NCI-H2227 treated with DMSO at 0.1 percent for 48 hours (cell line): ENCODE results near the gene CCDC57.

ENCODE experiments used
- DNase-seq: peaks from one replicate; lab custom pipeline; 2025; lab: John Stamatoyannopoulos, UW

The CCDC57 gene

DNA sequence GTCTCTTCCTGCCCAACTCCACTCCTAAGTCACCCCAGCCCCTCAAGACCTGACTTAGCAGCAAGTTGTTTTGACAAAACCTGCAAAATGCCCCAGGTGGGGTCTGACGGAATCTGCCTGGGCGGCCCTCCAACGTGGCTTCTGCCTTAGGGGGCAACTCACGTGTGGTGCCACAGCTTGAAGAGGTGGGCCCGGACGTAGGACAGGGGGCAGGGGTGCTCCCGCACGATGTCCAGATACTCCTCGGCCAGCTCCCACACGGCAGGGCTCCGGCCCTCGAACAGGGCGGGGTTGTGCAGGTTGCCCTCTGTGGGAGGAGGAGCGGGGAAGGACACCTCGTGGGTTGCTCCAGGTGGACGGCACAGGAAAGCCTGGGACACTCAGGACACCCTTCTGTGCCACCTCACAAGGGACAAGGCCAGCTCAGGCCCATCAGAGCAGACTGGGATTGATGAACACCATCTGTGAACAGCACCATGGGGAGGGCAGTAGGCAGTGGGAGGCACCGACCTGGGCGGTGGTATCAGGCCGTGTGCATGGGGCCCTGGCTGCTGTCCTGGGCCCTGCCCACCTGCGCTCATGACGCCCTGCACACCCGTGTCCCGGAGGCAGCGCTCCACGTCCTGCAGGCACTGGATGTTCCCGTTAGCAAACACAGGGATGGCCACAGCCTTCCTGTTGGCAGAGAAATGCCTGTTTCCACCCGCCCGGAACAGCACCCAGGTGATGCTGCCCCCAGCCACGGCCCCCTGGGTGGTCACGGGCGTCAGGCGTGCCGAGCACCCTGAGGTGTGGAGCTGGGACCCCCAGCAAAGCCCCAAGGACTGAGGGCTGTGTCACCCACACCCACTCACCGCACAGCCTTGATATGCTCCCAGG, 151.4 kb downstream of the CCDC57 start:
- no peak for DNase-seq

DNA sequence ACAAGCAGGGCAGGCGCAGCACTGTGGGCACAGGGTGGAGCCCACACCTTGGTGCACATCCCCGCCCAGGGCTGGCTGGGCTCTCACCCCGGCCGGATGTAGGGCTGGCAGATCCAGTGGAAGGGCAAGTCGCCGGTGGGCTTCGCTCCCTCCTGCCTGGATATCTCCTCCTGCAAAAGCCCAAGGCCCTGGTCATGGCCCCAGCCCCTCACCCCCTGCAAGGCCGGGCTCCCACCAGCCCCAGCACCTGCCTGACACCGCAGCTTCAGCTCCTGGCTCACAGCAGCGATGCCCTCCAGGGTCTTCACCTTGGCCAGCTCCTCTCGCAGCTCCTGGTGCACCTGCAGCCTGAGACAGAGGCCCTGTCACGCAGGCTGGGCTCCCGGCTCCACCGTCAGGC, 152.0 kb downstream of the CCDC57 start:
- no peak for DNase-seq

DNA sequence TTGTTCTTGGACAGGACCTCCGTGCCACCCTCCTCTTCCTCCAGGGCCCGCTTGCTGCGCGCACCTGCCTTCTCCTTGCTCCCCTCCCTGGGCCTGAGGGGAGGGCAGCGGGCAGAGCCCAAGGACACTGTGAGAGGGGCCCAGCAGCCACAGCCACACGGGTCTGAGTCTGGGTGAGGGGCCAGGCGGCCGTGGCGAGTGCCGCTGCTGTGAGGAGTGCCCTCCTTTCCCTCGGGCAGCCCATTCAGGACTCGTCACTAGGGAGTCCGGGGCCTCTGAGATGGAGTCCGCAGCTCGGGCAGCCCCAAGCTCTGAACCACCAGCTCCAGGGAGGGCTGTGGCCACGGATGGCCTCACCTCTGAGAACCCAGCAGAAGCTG, 152.7 kb downstream of the CCDC57 start:
- no peak for DNase-seq

DNA sequence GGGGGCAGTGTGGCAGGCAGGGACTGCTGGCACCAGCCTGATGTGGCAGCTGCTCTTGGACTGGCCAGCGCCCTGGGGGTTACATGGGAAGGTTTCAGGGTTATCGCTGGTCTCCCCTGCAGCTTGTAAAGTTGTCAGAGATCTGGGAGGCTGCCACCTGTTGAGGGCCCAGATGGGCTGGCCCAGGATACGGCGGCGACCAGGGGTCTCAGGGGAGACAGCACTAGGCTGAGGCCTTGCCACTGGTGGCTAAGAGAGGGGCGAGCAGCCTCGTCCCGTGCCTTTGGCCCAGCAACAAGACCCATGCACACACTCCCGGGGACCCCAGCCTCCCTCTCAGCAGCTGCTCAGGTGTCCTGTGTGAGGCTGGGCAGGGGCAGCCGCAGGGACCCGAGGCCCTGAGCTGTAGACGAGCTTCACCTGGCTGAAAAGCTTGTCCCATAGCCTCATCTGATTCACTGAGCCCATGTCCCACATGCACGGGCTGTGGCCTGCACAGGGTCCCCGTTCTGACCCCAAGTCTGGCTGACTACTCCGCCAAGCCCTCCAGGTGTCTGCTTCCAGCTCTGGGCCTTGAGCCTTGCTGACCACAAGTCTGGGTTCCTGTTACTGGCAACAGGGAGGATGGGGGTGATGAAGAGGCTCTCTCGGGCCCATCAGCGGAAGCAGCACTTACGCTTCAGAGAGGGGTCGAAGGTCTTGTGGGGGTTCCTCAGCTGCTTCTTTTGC, 153.2 kb downstream of the CCDC57 start:
- no peak for DNase-seq

DNA sequence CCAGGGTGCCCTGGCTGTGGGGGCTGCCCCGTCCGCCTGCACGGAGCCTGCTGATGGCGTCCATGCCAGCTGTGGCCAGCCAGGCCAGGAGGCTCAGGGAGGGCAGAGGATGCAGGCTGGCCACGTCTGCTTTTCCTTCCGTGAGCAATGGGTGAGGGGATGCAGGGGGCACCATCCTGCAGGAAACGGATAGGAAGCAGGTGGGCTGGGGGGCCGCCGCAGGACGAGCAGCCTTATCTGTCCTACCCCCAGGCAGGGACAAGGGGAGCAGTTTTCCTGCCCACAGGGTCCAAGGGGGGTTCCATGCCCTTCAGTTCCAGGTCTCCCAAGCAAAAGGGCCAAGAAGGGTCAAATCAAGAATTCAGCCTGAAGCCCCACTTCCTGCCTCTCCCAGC, 153.8 kb downstream of the CCDC57 start:
- no peak for DNase-seq

DNA sequence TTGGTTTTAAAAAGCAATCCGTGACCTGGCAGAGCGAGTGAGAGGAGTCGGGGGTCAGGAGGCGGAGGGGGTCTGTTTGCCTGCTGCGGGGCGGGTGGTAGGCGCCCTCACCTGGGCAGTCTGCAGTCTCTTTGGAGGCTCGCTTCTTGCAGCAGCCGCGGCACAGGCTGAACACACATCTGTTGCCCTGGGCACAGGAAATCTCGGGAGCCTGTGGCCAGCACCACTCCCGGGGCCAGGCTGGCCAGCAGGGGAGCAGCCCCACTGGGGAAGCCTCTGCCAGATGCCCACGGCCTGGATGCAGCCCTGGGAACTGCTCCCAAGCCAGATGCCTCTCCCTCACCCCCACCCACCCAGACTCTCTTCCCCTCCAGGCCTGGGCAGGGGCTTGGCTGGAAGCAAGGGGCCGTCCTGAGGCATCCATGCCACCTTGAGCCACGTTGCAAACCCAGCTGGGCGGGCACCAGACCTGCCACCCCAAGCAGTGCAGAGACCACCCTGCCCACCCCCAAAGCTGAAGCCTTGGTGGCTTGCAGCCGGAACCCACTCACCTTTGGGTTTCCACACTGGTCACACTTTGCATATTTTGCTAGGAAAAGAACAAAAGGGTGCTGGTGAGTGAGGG, 154.3 kb downstream of the CCDC57 start:
- DNase-seq: no peak

DNA sequence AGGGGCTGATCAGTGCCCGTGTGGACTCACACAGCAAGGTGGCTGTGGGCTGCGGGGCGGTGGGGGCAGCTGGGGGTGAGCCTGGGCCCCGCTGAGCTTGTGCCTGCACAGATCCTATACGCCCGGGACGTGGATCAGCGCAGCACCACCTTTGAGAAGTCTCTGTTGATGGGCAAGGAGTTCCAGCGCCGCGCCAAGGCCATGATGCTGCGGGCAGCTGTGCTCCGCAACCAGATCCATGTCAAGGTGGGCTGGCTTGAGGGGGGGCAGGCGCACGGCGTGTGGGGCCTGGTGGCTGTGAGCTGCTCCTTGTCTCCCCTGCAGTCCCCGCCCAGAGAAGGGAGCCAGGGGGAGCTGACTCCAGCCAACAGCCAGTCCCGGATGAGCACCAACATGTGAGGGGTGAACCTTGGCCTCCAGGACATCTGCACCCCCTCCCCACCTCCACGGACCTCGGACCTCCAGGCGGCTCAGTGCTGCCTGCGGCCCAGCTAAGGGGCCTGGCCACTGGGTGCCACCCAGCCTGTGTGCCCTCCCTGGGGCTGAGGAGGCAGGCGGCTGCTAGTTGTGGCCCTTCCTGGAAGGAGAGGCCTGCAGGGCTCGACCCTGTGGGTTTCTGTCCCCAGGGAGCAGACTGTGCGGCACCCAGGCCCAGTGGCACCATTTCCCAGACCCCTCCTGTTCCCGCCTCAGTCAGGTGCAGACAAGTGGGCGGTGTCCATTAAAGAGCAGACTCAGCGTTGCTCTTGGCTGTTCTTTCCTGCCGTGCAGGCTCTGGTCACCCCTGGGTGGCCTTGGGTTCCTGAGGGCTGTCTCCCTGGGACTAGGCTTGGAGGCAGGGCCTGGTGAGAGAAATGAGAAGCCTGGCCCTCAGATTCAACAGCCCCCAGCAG, 155.7 kb downstream of the CCDC57 start:
- no peak for DNase-seq

DNA sequence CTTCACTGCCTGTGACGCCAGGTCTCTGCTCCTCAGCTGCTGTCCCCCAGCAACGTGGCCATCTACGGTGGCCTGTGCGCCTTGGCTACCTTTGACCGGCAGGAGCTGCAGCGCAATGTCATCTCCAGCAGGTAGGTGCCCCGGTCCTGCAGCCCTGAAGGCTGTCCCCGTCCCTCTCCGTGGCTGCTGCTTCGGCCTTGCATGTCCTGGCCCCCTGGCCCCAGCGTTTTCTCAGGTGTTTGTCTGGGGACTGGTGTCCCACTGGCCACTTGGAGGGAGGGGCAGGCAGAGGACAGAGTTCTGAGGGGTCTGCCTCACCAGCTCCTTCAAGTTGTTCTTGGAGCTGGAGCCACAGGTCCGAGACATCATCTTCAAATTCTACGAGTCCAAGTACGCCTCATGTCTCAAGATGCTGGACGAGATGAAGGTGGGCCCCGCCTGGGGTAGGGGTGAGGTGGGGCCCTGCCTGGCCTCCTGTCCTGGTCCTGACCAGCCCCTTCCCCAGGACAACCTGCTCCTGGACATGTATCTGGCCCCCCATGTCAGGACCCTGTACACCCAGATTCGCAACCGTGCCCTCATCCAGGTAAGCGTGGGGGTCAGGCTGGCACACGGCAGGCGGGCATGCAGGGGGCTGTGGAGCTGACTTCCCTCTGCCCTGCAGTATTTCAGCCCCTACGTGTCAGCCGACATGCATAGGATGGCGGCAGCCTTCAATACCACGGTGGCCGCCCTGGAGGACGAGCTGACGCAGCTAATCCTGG, 156.5 kb downstream of the CCDC57 start:
- DNase-seq: no peak

DNA sequence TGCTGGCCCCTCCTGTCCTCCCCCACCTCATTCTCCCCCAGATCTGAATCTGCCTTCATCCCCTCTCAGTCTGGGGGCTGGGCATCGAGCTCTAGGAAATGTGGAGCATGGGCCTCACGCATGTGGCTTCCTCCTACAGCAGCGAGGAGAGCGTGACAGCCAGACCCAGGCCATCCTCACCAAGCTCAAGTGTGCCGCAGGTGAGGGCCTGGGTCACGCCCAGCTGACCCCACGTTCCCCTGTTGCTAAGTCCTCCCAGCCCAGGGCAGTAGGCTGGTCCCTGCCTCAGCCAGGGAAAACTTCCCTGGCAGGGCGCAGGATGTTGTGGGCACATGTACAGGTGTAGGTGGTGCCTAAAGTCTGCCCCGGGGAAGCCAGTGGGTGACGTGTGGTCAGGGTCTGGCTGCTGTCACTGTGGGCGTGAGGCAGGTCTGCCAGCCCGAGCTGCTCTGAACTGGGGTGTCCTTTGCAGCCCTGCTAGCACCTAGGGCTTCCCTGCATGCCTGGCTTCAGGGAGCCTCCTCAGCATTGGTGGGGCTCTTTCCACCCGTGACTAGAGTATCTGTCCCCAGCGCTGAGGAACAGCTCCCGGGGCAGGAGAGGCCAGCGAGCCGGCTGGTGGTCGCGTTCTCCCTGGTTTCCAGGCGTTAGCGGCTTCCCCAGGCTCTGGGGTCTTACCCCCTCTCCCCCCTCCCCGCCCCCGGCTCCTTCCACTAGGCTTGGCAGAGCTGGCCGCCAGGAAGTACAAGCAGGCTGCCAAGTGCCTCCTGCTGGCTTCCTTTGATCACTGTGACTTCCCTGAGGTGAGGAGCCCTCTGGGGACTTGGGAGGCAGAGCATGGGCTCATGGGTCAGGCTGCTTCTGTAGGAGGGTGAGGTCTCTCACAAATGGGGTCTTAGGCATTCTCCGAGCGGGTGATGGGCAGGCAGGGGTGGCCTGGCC, 157.3 kb downstream of the CCDC57 start:
- no peak for DNase-seq

DNA sequence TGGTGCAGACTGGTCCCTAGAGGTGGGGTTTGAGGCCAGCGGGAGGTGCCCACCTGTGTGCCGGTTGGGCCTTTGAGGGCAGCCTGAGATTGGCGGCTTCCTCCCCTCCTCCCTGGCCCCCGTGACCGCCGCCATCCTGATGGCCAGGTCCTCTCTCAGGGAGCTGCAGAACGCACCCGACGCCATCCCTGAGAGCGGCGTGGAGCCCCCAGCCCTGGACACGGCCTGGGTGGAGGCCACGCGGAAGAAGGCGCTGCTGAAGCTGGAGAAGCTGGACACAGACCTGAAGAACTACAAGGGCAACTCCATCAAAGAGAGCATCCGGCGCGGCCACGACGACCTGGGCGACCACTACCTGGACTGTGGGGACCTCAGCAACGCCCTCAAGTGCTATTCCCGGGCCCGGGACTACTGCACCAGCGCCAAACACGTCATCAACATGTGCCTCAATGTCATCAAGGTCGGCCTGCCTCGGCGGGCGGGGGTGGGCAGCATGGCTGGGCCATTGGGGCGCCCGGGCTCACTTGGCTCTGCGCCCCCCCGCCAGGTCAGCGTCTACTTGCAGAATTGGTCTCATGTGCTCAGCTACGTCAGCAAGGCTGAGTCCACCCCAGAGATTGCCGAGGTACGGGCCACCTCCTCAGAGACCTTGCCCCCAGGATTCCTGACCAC, 158.2 kb downstream of the CCDC57 start:
- DNase-seq: no peak

DNA sequence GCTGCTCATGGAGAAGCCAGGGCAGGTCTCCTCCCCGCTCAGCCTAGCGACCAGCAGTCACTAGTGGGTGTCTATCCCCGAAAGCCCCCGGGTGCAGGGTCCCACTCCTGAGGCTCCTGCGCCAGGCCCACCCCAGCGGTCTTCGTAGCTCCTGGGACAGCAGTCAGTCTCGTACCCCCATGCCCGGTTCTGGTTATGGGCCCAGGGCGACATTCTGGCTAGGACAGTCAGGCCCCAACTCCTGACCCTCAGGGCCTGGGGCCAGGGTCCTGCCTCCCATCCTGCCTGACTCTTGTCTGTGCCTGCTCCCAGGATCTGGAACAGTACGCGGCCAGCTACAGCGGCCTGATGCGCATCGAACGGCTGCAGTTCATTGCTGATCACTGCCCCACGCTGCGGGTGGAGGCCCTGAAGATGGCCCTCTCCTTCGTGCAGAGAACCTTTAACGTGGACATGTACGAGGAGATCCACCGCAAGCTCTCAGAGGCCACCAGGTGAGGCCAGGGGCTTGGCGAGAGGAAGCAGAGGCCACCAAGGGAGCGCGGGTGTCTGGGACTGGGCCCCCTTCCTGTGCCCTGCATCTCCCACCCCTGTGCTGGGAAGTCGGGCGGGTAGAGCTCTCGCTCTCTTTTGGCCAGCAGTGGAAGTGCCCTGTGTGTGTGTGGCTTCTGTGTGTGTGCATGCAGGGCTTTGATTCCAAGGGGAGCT, 158.9 kb downstream of the CCDC57 start:
- no peak for DNase-seq

DNA sequence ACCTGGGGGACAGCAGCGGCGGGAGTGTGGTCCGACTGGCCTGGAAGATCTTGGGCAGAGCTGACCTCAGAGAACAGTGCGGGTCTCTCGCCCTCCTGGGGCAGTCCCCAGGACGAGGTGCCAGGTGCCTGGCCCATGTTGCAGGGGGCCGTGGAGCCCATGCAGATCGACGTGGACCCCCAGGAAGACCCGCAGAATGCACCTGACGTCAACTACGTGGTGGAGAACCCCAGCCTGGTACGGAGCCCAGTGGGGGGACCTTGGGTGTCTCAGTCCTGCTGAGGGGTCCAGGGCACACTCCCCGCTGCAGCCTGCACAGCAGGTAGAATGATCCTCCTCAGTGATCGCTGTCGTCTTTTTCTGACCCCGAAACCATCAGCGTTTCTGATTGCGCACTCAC, 159.5 kb downstream of the CCDC57 start:
- DNase-seq: no peak

DNA sequence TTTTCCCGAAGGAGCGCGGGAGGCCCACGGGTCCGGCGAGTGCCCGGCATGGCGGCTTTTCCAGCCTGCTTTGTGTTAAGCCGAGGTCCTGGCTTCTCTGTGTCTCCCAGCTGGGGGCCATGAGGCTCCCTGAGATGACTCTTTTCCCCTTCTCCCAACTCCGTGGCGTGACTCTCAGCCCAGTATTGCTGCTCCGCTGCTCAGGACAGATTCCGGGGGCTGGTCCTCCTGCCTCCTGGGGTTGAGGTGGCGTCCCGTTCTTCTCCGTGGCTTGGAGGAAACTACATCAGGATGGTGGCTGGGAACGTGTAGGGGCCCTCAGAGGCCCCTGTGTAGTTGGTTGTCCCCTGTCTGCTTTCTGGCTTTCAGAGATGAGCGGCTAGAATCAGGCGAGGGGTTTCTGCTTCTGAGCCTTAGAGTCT, 160.0 kb downstream of the CCDC57 start:
- no peak for DNase-seq

DNA sequence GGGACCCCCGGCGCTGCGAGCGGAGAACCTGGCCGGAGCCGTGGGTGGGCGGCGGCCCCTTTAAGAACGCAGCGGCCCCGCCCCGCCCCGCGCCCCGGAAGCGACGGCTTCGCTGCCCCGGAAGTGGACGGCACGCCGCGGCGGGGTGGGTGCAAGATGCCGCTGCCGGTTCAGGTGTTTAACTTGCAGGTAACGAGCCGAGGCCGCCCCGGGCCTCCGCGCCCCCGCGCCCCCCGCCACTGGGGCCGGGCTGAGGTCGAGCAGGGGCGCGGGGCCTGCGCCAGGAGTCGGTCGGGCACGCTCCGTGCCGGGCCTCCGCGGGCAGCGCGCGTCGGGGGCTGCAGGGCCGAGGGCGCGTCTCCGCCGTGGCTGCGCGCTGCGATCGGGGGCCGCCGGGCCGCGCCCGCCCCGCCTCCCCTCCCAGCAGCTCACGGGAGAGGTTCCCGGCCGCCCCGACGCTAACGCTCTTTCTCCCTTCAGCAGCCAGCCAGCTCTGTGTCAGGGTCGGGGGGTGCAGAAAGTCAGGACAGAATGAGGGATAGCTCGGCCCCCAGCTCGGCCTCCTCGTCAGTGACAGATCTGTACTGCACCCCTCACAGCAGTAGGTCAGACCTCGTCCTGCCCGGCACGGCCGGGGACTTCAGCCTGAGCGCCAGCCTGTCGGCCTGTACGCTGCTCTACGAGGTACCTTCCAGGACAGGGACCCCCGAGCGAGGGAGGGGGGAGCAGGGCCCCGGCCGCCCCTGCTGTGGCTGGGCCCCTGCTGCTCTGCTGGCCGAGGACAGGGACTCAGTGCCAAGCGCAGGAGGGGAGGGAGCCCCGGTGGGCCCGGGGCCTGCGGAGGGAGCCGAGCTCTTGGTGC, 160.6 kb downstream of the CCDC57 start, which contains the start of the genes GPS1 and RFNG:
TSS of gene GPS1 (plus strand) at position 123 of the 862 bp plus-strand sequence. CDS start at position 157, 34 bp downstream.
TSS of gene RFNG (minus strand) at position 36 of the 862 bp plus-strand sequence. CDS start 45 bp downstream, outside the sequence.
- DNase-seq: peak; percentile 67
